Eye (tissue), 1 donor: ENCODE measurements around the gene RAX.

Experiments
- DNase-seq: peaks from one replicate; pipeline ENCODE4 v3.0.0-alpha.2; 2015

RAX gene

GRCh38 chr18:59239642-59240041 lies 33.6 kb downstream of the RAX start:
- no peak for DNase-seq

- peak; percentile 33 for DNase-seq
Measured at GRCh38 chr18:59238385-59238784, 34.9 kb downstream of the RAX start.

GRCh38 chr18:59233017-59233410 lies 40.2 kb downstream of the RAX start:
- no peak for DNase-seq

- no peak for DNase-seq
Measured at GRCh38 chr18:59232309-59233016, 40.8 kb downstream of the RAX start.

GRCh38 chr18:59231877-59232276 lies 41.4 kb downstream of the RAX start:
- no peak for DNase-seq

GRCh38 chr18:59231114-59231513 lies 42.1 kb downstream of the RAX start:
- no peak for DNase-seq

GRCh38 chr18:59229701-59230443 lies 43.4 kb downstream of the RAX start:
- DNase-seq = no peak

- DNase-seq = no peak
Measured at GRCh38 chr18:59229191-59229590, 44.1 kb downstream of the RAX start.

- DNase-seq = peak; percentile 34
Measured at GRCh38 chr18:59228351-59228750, 44.9 kb downstream of the RAX start.

- no peak for DNase-seq
Measured at GRCh38 chr18:59222341-59222740, 50.9 kb downstream of the RAX start.

- no peak for DNase-seq
Measured at GRCh38 chr18:59220784-59221765, 52.2 kb downstream of the RAX start.

- peak; percentile 61 for DNase-seq
Measured at GRCh38 chr18:59220164-59220783, 53.0 kb downstream of the RAX start.

GRCh38 chr18:59219672-59220163 lies 53.5 kb downstream of the RAX start, which contains the start of gene GRP:
Gene GRP (plus strand): TSS chr18:59220158. CDS start chr18:59220266, 108 bp downstream.
- no peak for DNase-seq

GRCh38 chr18:59218018-59218417 lies 55.2 kb downstream of the RAX start:
- DNase-seq = no peak
